GM19463 (cell line): ENCODE results near the gene POLDIP3.
"Not testable (repeated sequence)": the region's sequence is repeated elsewhere in the genome, so short reads cannot be mapped to it uniquely, and the experiment has no call there.

Experiments
- ATAC-seq: cut with Tn5 transposase; IDR thresholded peaks from one replicate; pipeline ENCODE4 v1.9.1; 2021; ENCODE audit warnings: mild to moderate bottlenecking, moderate library complexity; ENCODE audit not compliant: unreplicated experiment

The POLDIP3 gene

GRCh38 chr22:42620084-42620483, 5.4 kb upstream of the POLDIP3 start:
- ATAC-seq = no peak

GRCh38 chr22:42619261-42620063, 4.8 kb upstream of the POLDIP3 start:
- ATAC-seq = no peak

- no peak for ATAC-seq
Measured at GRCh38 chr22:42617155-42617983, 2.7 kb upstream of the POLDIP3 start.

GRCh38 chr22:42615860-42616175, 1.1 kb upstream of the POLDIP3 start:
- not testable (repeated sequence) for ATAC-seq

- ATAC-seq = peak; percentile 61
Measured at GRCh38 chr22:42615092-42615859, 593 bp upstream of the POLDIP3 start.

GRCh38 chr22:42613872-42614301, 796 bp downstream of the POLDIP3 start:
- no peak for ATAC-seq

GRCh38 chr22:42612336-42612735, 2.3 kb downstream of the POLDIP3 start:
- ATAC-seq = no peak

- ATAC-seq = no peak
Measured at GRCh38 chr22:42611051-42611450, 3.6 kb downstream of the POLDIP3 start.

- no peak for ATAC-seq
Measured at GRCh38 chr22:42610186-42610585, 4.5 kb downstream of the POLDIP3 start.

- ATAC-seq = no peak
Measured at GRCh38 chr22:42608823-42609361, 5.8 kb downstream of the POLDIP3 start.

- ATAC-seq = no peak
Measured at GRCh38 chr22:42608136-42608822, 6.4 kb downstream of the POLDIP3 start.

GRCh38 chr22:42607641-42608040, 7.0 kb downstream of the POLDIP3 start:
- ATAC-seq = not testable (repeated sequence)

- ATAC-seq = no peak
Measured at GRCh38 chr22:42604403-42604802, 10.3 kb downstream of the POLDIP3 start.

- ATAC-seq = no peak
Measured at GRCh38 chr22:42603427-42603826, 11.3 kb downstream of the POLDIP3 start.

GRCh38 chr22:42602470-42602869, 12.2 kb downstream of the POLDIP3 start:
- ATAC-seq = no peak

- ATAC-seq = no peak
Measured at GRCh38 chr22:42601879-42602465, 12.7 kb downstream of the POLDIP3 start.

GRCh38 chr22:42596863-42597530, 17.7 kb downstream of the POLDIP3 start:
- ATAC-seq = no peak

- no peak for ATAC-seq
Measured at GRCh38 chr22:42596336-42596735, 18.3 kb downstream of the POLDIP3 start.

GRCh38 chr22:42595434-42595833, 19.2 kb downstream of the POLDIP3 start:
- no peak for ATAC-seq

GRCh38 chr22:42591987-42592386, 22.7 kb downstream of the POLDIP3 start:
- ATAC-seq = no peak
